Tibial nerve (tissue), 4 donors: ENCODE results near the gene SUGCT.

Experiments used
- EP300 ChIP-seq, 2 donors: sonication (generic); formaldehyde crosslinking; IDR thresholded peaks; one replicate each; pipeline ENCODE4 v1.6.1; 2017; ENCODE audit warnings: antibody characterized with exemption in 2 of 2, mild to moderate bottlenecking in 1 of 2
- TF ChIP-seq, protein P1 (sequence below), 5 experiments: fragments of 200-600 bp in 3 of 5; fragments of 450-650 bp in 2 of 5; sonication (generic) in 3 of 5; IDR thresholded peaks; one replicate each; pipeline ENCODE4 v1.5.1; 2016 to 2019; ENCODE audit warnings: antibody characterized with exemption in 5 of 5, mild to moderate bottlenecking in 3 of 5, moderate library complexity in 2 of 5

- TF ChIP-seq, protein P1, sequence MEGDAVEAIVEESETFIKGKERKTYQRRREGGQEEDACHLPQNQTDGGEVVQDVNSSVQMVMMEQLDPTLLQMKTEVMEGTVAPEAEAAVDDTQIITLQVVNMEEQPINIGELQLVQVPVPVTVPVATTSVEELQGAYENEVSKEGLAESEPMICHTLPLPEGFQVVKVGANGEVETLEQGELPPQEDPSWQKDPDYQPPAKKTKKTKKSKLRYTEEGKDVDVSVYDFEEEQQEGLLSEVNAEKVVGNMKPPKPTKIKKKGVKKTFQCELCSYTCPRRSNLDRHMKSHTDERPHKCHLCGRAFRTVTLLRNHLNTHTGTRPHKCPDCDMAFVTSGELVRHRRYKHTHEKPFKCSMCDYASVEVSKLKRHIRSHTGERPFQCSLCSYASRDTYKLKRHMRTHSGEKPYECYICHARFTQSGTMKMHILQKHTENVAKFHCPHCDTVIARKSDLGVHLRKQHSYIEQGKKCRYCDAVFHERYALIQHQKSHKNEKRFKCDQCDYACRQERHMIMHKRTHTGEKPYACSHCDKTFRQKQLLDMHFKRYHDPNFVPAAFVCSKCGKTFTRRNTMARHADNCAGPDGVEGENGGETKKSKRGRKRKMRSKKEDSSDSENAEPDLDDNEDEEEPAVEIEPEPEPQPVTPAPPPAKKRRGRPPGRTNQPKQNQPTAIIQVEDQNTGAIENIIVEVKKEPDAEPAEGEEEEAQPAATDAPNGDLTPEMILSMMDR (IDR thresholded peaks at IDR 0.05), result peak in 3 of 5 experiments; percentile 10 to 31 (median 17)
- TF ChIP-seq EP300 (IDR thresholded peaks at IDR 0.05), result no peak
Observed at GRCh38 chr7:40199076-40199802, 64.4 kb downstream of the SUGCT start.
